Tibial nerve (tissue), 4 donors: ENCODE data around the gene SH3BP4. TPM values are rescaled to one million over a fixed set of nuclear protein-coding genes. Genes with fewer than 3 reads are reported as not detected.
A peak's percentile ranks its signal among the peaks of the same experiment; 100 is the strongest.

Source experiments
- DNase-seq, 2 donors: peaks; one replicate each; pipeline ENCODE4 v3.0.0-alpha.2; 2019; ENCODE audit warnings: low spot score in 2 of 2
- H3K27ac ChIP-seq, 4 donors: fragments of 200-600 bp; sonication (generic) in 3 of 4; one replicate each; pipeline ENCODE4 v1.5.1; 2017 to 2019; ENCODE audit warnings: mild to moderate bottlenecking in 1 of 4
- H3K27me3 ChIP-seq, 2 donors: fragments of 200-600 bp; sonication (generic) in 1 of 2; one replicate each; pipeline versions ENCODE4 v1.5.1 to v1.6.0; 2017 to 2019
- H3K36me3 ChIP-seq, 3 donors: fragments of 200-600 bp; sonication (generic); one replicate each; pipeline ENCODE4 v1.5.1; 2018 to 2019
- H3K4me1 ChIP-seq, 4 donors: fragments of 200-600 bp; sonication (generic) in 3 of 4; one replicate each; pipeline ENCODE4 v1.5.1; 2017 to 2019
- H3K4me3 ChIP-seq, 4 donors: fragments of 200-600 bp; sonication (generic) in 3 of 4; one replicate each; pipeline ENCODE4 v1.5.1; 2017 to 2019; ENCODE audit warnings: mild to moderate bottlenecking in 1 of 4, moderate library complexity in 1 of 4
- H3K9me3 ChIP-seq, 4 donors: fragments of 200-600 bp; sonication (generic) in 3 of 4; one replicate each; pipeline ENCODE4 v1.5.1; 2017 to 2019
- CTCF ChIP-seq, 5 experiments: fragments of 200-600 bp in 3 of 5; fragments of 450-650 bp in 2 of 5; sonication (generic) in 3 of 5; IDR thresholded peaks; one replicate each; pipeline ENCODE4 v1.5.1; 2016 to 2019; ENCODE audit warnings: antibody characterized with exemption in 5 of 5, mild to moderate bottlenecking in 3 of 5, moderate library complexity in 2 of 5
- EP300 ChIP-seq, 2 donors: sonication (generic); formaldehyde crosslinking; IDR thresholded peaks; one replicate each; pipeline ENCODE4 v1.6.1; 2017; ENCODE audit warnings: antibody characterized with exemption in 2 of 2, mild to moderate bottlenecking in 1 of 2
- POLR2A ChIP-seq, 2 donors: fragments of 450-650 bp; IDR thresholded peaks; one replicate each; pipeline ENCODE4 v1.6.1; 2017; ENCODE audit warnings: antibody characterized with exemption in 2 of 2, mild to moderate bottlenecking in 2 of 2, moderate library complexity in 2 of 2
- WGBS, 2 donors: methylation state at CpG; one replicate each; pipeline ENCODE4 v1.1.5; 2018; 5-methylcytosine and 5-hydroxymethylcytosine counted together
- total RNA-seq, 4 donors: library from RNA; depleted of rRNA; stranded (reverse); fragments of >200 nt; gene quantifications; one replicate each; pipeline ENCODE4 v1.1.0, GENCODE V29; 2016

The SH3BP4 gene
- total RNA-seq, 4 donors from 2014 or later = 19.2 to 31.8 (median 24.3) TPM

- Histone ChIP-seq H3K27ac (peak overlapping the region in 1 of 4 donors; percentile 1), H3K36me3 (peaks cover 0 to 16% (median 0%) of the 10 kb centered on the region in 3 donors), H3K4me1 (peaks cover 0 to 59% (median 9%) of the 10 kb centered on the region in 4 donors), H3K9me3 (no peaks in the 10 kb centered on the region), H3K27me3 (no peaks in the 10 kb centered on the region), H3K4me3 (no peak overlapping the region)
- whole genome bisulfite sequencing, 2 donors = 63 to 65% methylated on average over 24 of the region's 24 CpGs
- DNase-seq = peak; percentile 57 to 62
- TF ChIP-seq POLR2A (IDR thresholded peaks at IDR 0.05) (no peak), EP300 (IDR thresholded peaks at IDR 0.05) (no peak), CTCF (IDR thresholded peaks at IDR 0.05) (no peak)
Measured at GRCh38 chr2:234995332-234996068, 43.7 kb downstream of the SH3BP4 start.

GRCh38 chr2:234996069-234996940, 44.5 kb downstream of the SH3BP4 start:
- TF ChIP-seq EP300 (IDR thresholded peaks at IDR 0.05) (no peak), POLR2A (IDR thresholded peaks at IDR 0.05) (no peak), CTCF (IDR thresholded peaks at IDR 0.05) (no peak)

GRCh38 chr2:234996941-234997270, 45.1 kb downstream of the SH3BP4 start:
- H3K27ac ChIP-seq = no peak overlapping the region
- TF ChIP-seq EP300 (IDR thresholded peaks at IDR 0.05) = no peak
- no peak for TF ChIP-seq POLR2A (IDR thresholded peaks at IDR 0.05)
- no peak for TF ChIP-seq CTCF (IDR thresholded peaks at IDR 0.05)
- H3K4me1 ChIP-seq = peaks cover 0 to 48% (median 9%) of the 10 kb centered on the region in 4 donors
- WGBS, 2 donors = 83 to 85% methylated on average over 9 to 13 of the region's 13 CpGs
- DNase-seq = no peak
- no peaks in the 10 kb centered on the region for H3K27me3 ChIP-seq
- no peak overlapping the region for H3K4me3 ChIP-seq
- peaks cover 0 to 16% (median 0%) of the 10 kb centered on the region in 3 donors for H3K36me3 ChIP-seq
- H3K9me3 ChIP-seq = no peaks in the 10 kb centered on the region

More at GRCh38 chr2:234996069-234996940, 44.5 kb downstream of the SH3BP4 start:
- Histone ChIP-seq H3K27ac (peak overlapping the region in 1 of 4 donors; percentile 1), H3K4me1 (peaks cover 0 to 54% (median 9%) of the 10 kb centered on the region in 4 donors), H3K27me3 (no peaks in the 10 kb centered on the region), H3K9me3 (no peaks in the 10 kb centered on the region), H3K36me3 (peaks cover 0 to 16% (median 0%) of the 10 kb centered on the region in 3 donors), H3K4me3 (no peak overlapping the region)
- DNase-seq = no peak
- 58% methylated on average over 18 of the region's 18 CpGs for WGBS, 2 donors

- H3K4me3 ChIP-seq = no peak overlapping the region
- no peaks in the 10 kb centered on the region for H3K9me3 ChIP-seq
- peaks cover 0 to 43% (median 9%) of the 10 kb centered on the region in 4 donors for H3K4me1 ChIP-seq
- H3K27me3 ChIP-seq = no peaks in the 10 kb centered on the region
- no peak for DNase-seq
- peaks cover 0 to 16% (median 0%) of the 10 kb centered on the region in 3 donors for H3K36me3 ChIP-seq
- no peak overlapping the region for H3K27ac ChIP-seq
- TF ChIP-seq CTCF (IDR thresholded peaks at IDR 0.05) = no peak
- no peak for TF ChIP-seq POLR2A (IDR thresholded peaks at IDR 0.05)
- no peak for TF ChIP-seq EP300 (IDR thresholded peaks at IDR 0.05)
- 81 to 95% methylated on average over 8 of the region's 8 CpGs for WGBS, 2 donors
Measured at GRCh38 chr2:234997389-234997788, 45.6 kb downstream of the SH3BP4 start.
